ENCODE measurements around the gene ORMDL3.
"Not testable (repeated sequence)": the region's sequence is repeated elsewhere in the genome, so short reads cannot be mapped to it uniquely, and the experiment has no call there.

Gene ORMDL3

DNA sequence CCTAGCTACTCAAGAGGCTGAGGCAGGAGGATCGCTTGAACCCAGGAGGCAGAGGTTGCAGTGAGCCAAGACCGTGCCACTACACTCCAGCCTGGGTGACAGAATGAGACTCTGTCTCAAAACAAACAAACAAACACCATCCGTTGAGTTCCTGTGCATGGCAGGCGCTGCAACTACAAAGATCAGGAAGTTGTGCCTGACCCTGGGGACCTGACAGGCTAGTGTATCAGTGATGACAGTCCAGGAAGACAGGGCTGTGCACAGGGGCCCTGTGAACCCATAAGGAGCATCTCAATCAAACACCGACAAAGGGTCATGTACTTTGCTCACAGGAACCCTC, 21.1 kb upstream of the ORMDL3 start:
- not testable (repeated sequence) for DNase-seq

DNA sequence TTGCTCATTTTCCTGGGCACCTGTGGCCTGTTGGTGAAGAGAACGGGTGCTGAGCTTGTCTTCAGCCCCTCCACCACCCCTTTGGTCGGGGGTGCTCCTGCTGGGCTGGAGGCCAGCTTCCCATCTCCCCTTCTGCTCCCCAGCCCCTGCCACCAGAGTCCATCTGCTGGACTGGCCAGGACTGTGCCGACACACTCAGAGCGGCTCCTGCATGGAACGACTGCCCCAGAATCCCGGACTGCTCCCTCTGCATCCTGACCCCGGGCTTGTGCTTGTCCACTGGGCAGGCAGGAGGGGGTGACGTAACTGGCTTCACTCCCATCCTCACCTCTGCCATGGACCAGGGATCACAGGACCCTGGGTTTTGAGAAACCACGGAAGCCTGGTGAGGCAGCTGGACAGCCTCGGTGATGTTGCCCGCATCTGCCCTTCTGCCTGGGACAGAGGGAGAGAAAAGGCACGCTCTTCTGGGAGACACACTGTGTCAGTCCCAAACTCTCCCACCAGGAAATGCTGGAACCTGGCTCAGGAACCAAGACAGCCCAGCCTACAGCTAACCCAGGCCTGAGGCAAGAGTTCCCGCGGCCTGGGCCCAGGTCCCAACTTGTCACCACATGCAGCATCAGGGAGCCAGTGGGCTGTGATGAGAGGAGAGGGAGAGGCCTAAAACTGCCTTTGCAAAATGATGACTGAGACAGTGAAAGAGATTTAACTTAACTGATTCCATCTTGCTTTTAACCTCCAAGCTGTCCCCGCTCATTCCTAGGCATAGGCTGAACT, 19.3 kb upstream of the ORMDL3 start:
- DNase-seq, result no peak

DNA sequence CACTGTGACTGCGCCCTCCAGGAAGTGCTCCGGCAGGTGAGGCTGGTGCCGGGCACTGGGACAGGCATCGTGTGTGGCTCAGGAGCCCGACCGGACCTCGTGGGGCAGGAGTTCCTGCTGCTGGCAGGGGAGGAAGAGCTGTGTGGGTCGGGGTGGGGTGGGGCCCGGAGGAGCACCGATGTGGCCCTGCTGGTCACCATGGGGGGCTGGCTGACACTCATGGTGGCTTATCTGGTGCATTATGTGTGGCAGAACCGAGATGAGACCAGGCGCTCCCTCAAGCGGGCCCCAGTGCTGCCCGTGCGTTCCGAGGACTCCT, 17.0 kb upstream of the ORMDL3 start:
- no peak for DNase-seq

DNA sequence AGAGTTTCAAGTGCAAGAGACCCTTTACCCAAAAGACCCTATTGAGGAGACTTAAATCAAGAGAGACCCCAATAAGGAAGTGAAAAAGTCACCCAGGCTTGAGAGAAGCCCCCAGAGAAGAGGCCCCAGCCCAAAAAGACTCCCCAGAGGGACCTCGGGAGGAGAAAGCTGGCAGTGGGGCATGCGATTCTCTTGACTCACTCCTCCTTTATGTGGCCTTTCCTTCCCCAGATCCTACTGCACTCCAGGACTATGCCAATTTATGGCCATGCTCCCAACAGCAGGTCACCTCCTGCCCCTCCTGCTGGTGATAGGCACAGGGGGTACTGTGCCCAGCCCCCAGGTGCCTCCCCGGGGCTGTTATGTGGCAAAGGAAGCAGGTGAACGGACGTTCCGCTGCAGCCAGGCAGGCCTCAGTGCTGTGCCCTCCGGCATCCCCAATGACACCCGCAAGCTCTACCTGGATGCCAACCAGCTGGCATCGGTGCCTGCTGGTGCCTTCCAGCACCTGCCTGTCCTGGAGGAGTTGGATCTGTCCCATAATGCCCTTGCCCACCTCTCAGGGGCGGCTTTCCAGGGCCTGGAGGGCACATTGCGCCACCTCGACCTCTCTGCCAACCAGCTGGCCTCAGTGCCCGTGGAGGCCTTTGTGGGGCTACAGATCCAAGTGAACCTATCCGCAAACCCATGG, 16.4 kb upstream of the ORMDL3 start:
- no peak for DNase-seq

DNA sequence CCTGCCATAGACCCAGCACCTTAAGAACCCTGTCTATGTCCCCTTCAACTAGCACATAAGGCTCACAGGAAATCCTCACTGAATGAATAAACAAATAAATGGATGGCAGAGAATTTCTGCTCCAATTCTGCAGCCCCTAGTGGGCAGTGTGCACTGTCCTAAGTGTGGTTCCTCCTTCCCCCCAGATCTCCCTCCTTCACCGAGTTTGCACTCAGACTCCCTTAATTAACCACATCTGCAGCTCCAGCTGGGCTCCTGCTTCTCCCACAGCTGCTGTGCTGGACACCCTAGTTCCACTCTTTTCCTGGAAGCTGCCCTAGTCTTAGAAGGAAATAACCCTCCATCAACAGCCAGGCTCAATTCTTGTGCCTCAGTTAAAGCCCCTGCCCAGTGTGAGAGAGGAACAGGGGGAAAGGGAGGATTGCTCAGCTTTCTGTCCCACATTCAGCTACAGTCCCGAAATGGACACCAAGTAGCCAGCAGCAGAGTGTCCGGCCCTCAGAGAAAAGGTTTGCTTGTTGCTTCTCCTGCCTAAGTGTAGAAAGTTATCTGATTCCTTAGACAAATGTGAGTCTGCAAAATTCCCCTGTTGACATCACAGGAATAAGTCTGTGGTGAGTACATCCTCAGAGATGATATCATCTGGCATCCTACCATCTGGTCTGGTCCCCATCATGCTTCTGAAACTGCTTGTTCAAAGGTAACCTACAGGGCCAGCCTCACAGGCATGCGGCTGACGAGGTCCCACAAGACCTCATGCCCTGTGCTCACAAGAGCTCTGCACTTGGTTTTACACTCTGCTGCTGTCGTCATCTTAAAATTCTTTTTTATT, 12.4 kb upstream of the ORMDL3 start:
- no peak for DNase-seq

DNA sequence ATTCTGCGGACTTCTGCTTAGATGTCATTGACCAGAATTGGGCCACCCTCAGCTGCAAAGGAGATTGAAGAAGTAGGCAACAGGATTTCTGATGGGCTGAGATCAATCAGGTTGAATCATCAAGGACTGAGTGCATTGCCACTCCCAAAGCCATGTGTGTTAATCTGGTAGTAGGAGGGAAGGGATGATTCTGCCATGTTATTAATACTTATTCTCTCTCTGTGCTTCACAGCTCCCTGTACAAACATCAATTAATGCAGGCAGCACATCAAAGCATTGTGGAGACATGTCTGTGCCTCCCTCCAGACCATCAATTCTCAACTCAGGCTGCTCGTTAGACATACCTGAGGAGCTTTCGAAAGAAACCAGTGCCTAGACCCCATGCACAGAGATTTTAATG, 11.7 kb upstream of the ORMDL3 start:
- no peak for DNase-seq

DNA sequence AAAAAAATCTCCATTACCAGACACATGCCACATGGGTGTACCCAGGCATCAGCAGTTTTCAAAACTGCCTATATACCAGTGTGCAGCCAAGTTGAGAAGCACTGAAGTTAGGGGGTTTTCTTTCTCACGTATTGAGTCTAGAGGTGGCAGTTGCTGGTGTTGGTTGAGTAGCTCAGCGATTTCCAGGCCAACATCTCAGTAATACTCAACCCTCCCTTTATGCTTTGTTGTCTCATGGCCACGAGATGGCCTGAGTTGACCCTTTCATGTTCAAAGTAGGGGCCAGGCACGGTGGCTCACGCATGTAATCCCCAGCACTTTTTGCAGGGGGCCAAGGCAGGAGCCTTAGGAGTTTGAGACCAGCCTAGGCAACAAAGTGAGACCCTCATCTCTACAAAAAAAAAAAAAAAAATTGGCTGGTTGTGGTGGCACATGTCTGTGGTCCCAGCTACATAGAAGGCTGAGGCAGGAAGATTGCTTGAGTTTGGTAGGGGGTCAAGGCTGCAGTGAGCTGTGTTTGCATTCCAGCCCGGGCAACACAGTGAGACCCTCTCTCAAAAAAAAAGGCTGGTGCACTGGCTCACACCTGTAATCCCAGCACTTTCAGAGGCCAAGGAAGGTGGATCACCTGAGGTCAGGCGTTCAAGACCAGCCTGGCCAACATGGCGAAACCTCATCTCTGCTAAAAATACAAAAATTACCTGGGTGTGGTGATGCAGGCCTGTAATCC, 10.9 kb upstream of the ORMDL3 start:
- no peak for DNase-seq

DNA sequence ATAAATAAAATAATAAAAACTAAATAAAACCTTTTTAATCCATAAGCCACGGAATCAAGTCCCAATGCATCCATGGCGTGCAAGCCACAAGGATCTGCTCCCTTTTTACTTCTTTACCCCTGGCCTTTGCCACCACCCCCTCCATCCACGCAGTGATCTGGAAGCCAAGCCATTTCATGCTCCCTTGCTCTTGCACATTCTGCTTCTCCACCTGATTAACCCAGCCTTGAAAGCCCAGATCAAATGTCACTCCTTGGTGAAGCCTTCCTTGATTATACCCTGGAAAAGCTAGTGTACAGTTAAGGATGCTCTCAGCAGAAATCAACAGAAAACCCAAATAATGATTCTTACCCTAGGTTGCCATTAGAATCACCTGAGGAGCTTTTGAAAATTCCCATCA, 10.0 kb upstream of the ORMDL3 start:
- DNase-seq, result no peak

DNA sequence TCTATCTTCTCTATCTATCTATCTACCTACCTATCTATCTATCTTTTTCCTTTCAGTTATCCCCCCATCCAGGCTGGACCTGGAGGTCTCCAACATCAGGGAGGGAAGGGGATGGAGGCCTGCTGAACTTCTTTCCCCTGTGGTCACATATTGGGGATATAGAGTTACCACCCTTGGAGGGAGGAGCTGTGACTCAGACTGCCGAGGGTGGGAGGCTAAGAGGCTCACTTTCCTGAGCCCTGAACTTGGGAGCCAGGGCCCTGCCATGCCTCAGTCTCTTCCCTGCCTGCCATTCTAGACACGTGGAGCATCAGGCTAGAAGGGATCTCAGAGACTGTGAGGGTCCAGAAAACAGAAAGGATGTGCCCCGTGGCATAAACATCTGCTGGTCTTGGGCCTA, 8.5 kb upstream of the ORMDL3 start:
- DNase-seq, result no peak

DNA sequence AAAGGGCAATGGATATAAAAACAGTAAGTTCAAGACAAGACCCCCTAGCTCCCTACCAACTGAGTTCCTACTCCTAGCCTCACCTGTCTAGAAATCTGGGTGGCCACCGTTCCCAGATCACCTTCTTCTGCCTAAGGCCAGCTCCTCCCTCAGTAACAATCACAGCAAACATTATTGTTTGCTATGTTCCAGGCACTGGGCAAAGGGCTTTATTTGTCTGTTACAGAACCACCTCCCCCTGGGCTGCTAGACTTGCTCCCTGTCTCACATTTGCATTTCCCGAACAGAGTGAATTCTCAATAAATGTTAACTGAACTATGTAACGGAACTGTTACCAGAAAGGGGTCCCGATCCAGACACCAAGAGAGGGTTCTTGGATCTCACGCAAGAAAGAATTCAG, 6.9 kb upstream of the ORMDL3 start:
- DNase-seq, result no peak

DNA sequence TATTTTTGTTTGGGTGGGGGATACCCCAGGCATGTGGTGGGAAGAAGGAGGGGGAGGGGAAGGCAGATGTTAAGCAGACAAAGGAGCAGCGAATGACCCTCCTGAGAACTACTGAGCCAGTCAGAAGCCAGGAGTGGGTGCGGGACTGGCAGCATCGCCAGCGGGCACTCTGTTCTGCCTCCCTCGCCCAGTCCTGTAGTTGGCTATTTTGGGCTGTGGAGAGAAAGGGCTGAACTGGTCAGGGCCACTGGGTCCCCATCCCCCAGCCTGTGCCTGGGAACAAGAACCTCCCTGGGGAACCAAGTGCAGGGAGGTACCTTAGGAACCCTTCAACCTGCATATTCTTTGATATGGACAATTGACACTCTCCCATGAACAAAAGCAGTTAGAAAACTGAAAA, 6.5 kb upstream of the ORMDL3 start:
- no peak for DNase-seq

DNA sequence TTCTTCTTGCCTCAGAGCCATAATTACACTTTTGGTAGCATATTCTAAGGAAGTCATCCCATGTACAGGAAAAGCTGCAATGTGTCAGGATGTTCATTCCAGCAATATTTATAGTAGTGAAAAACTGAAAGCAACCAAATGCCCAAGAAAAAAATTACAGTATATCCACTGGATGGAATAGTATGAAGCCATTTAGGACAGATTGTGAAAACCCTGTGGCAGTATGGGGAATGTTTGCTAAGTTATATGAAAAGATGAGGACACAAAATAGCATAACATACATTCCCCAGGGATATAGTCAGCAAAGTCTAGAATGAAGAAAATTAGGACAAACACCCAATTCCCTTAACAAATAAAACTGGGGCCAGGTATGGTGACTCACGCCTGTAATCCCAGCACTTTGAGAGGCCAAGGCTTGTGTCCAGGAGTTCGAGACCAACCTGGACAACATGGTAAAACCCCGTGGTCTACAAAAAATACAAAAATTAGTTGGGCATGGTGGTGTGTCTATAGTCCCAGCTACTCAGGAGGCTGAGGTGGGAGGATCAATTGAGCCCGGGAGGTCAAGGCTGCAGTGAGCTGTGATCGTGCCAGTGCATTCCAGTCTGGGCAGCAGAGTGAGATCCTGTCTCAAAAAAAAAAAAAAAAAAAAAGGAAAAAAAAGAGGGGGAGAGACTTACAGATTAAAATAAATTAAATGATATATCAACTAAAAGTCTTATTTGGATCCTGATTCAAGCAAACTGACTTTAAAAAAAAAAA, 2.4 kb upstream of the ORMDL3 start:
- DNase-seq, result no peak

DNA sequence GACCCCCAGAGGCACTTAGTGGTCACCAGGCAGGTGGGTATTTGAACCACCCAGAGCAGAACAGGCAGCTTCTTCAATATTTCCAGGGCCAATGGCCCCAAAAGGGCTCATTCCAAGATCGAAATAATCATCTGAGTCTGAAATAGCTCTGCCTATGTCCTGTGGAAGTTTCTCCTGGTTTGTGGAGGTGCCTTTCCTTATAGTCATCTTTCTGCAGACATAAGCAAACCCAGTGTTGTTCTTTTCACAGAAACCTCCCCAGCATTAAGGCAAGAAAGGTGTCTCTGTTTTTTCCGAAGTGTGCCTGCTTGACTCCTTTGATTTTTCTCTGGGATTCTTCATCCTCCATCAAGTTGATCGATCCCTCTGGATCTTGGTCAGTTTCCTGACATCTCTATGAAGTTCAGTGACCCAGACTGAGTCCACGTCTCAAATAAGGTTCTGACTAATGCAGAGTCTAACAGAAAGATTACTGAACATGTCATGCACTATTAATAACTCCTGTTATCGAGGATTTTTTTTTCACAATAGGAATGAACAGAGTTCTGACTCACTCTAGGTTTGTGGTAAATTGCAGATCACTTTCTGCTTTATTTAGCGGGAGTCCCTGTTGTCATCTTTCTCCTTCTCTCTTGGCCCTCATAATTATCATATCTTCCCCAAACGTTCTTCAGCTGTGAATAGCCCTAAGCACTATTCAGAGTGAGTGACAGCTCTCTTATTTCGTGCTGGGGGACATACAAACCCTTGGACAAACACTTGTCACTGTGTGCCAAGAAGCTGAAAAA, 1.7 kb upstream of the ORMDL3 start:
- no peak for DNase-seq

DNA sequence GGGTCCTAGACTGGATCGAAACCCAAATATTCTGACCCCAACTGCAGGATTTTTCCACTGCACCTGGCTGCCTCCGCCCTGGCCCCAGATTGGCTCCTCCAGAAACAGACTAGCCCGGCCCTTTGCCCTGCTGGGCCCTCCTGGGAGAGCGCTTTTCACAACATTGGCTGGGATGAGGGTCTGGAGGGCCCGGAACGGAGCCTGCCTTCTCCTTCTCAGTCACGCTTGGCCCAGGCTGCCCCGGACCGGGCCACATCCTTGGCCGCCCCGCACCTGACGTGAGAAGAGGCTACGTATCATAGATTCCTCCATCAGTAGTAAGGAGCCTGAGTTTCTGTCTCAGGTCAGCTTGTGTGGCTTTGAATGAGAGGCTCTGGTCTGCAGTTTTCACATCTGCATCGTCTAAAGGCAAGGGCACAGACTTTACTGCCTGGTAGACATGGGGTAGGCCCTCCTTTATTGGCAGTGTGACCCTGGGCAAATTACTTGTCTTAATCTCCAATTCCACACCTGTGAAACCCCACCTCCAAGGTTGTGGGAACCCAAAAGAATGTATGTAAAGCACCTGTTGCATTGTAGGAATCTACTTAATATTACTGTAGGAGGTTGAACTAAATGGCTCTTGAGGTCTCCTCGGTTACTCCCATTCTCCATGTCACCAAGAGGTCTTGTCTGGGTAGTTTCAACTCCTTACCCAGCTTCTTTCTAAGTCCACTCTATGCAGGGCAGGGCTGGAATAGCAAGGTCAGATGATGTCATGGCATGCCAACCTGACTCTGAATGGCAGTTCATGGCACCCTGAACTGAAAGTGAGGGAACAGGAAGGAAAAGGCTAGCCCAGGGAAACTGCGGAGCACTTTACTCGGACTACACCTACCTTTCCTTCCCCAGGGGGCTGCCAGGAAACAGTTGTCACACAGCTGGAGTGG, 792 bp upstream of the ORMDL3 start:
- no peak for DNase-seq

DNA sequence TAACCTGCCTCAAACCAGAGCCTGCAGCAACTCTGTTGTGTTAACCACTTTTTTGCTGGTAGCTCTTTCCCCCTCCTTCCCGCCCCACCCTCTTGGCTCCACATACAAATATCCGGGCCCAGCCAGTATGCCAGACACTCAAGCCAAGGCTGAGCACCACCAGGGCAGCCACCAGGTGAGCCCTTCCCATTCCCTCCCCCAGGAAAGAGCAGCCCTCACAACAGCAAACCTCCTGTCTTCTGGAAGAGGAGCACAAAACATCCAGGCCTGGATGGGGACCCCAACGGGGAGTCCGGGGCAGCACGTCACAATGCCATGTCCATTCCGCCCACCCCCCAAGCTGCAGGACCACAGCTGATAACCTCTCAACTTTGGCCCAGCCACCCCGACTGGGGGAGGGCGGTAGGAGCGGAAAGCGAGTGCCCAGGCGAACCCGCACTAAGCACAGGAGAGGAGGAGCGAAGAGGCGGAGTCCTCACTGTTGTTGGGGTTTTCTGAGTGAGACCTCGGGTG, 757 bp downstream of the ORMDL3 start:
- peak; percentile 6 for DNase-seq

DNA sequence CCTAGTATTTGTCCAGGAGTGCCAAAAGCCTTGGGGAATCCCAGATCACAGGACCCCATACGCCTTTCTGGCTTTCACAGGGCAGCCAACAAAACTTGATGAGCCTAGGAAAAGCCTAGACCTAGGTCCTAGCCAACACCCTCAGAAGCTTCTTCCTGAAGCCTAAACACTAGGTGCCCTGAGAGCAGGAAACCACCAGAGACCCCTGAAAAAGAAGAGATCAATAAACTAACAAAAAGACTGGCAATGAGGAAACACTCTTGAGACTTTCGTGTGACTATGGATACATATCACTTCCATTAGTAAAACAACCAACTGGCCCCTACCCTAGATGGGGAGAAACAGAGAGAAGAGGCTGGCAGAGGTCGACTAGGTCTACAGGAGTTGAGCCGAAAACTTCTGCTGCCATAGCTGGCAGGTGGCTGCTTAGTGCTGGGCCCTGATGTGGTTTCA, 1.2 kb downstream of the ORMDL3 start:
- DNase-seq, result no peak

DNA sequence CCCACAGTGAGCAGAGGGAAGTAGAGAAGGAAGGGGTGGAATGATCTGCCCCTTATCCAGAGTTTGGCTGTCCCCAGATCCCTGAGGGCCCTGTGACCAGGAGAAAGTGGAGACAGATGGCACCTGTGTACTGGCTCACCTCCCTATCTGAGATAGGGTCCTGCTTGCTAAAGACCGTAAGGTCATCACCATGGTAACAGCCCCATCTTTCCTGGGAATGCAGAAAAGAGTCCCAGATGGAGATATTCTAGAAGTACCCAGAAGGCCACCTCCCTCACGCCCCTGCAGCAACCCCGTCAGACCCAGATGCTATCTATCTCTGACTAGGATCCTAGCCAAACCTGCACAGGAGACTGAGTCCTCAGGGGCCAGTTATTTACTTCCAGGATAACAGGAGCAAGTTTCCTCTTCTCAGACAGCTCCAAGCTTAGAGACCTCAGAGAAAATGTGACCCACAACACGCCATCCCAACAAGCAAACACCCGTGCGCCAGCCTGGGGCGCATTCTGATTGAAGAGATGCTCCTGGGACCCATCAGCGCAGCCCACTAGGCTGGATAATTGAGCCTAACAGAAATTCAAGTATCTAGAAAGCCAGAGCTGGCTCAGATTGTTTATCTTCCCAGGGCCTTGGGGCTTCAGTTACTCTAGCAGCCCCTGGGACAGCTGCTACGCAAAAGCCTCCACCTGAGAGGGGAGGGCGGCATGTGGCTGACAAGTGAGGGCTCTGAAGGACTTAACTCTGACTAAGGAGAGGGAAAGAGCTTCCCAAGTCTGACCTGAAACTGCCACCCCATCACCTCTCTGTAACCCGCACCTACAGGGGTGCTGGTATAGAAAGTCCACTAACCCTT, 1.9 kb downstream of the ORMDL3 start:
- no peak for DNase-seq

DNA sequence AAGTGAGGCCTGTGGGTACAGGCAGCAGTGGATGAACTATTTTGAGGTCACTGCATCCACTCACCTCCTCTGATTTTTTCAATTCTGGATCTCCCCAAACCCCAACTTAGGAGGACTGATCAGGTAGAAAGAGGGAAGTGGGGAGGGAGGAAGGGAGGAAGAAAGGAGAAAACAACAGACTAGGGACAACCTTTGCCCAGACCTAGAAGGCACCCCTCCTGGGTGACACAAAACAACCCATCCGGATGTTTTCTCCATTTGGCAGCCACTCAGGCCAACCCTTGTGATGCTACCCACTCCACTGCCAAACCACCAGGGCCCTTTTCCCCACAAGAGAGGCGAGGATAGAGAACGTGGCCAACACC, 2.7 kb downstream of the ORMDL3 start:
- DNase-seq, result no peak

Data from NCI-H1105 treated with DMSO at 0.1 percent for 48 hours (cell line).